Transverse colon (tissue), 3 donors: ENCODE data around the gene CES3.

Experiments
- CTCF ChIP-seq, 5 experiments: fragments of 200-600 bp in 3 of 5; fragments of 450-650 bp in 2 of 5; sonication (generic) in 3 of 5; IDR thresholded peaks; 1 replicate in 2 of 5; 2 replicates in 3 of 5; pipeline ENCODE4 v1.5.1; 2016 to 2017; ENCODE audit warnings: antibody characterized with exemption in 5 of 5, inconsistent platforms in 3 of 5, mild to moderate bottlenecking in 2 of 5, moderate library complexity in 1 of 5
- POLR2A ChIP-seq: fragments of 450-650 bp; IDR thresholded peaks from one replicate; pipeline ENCODE4 v1.6.1; 2016; ENCODE audit warnings: antibody characterized with exemption, mild to moderate bottlenecking, moderate library complexity

DNA sequence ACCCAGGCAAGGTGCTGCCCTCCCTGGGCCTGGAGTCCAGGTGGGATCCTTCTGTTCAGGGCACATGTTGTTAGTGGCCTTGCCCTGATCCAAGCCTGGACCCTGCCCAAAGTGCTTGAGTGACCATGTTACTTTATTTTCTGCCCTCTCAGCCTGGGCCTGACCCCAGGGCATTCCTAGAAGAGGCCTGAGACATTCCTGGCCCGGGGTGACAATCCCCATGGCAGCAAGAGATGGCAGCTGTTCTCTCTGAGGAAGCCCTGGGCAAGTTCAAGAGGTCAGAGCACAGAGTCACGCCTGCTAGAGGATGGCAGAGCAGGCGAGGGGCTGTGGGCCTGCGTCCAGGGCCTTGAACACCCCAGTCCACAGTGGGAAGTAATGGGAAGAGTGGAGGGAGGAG is 47.4 kb upstream of the CES3 start:
- no peak for TF ChIP-seq CTCF (IDR thresholded peaks at IDR 0.05)
- no peak for TF ChIP-seq POLR2A
